Colonic mucosa (tissue), 4 donors: ENCODE measurements around the gene SYT14. TPM values are rescaled to one million over a fixed set of nuclear protein-coding genes. Genes with fewer than 3 reads are reported as not detected.

ENCODE experiments used
- DNase-seq: peaks from one replicate; pipeline ENCODE4 v3.0.0-alpha.2; 2020
- H3K27ac ChIP-seq: fragments of 200-600 bp; one replicate; pipeline ENCODE4 v1.8.0; 2021
- H3K27me3 ChIP-seq: fragments of 200-600 bp; one replicate; pipeline ENCODE4 v1.8.0; 2021
- H3K36me3 ChIP-seq: fragments of 200-600 bp; one replicate; pipeline ENCODE4 v1.8.0; 2021
- H3K4me1 ChIP-seq: fragments of 200-600 bp; one replicate; pipeline ENCODE4 v1.8.0; 2021; ENCODE audit warnings: mild to moderate bottlenecking
- H3K4me3 ChIP-seq: fragments of 200-600 bp; one replicate; pipeline ENCODE4 v1.8.0; 2021
- H3K9ac ChIP-seq, 2 donors: one replicate each; pipeline ENCODE4 v1.7.0; 2013; ENCODE audit warnings: control low read depth in 2 of 2, low read depth in 2 of 2, low read length in 2 of 2
- H3K9me3 ChIP-seq: fragments of 200-600 bp; one replicate; pipeline ENCODE4 v1.8.0; 2021
- CTCF ChIP-seq: fragments of 200-600 bp; IDR thresholded peaks from one replicate; pipeline ENCODE4 v1.8.0; 2022; ENCODE audit warnings: antibody characterized with exemption, mild to moderate bottlenecking
- intact Hi-C: fragments of 100-400 bp; cut with DNase I; formaldehyde crosslinking; loops from one replicate; pipeline ENCODE4 v1.14.1; 2022
- total RNA-seq, 2 donors: library from RNA; stranded (reverse); fragmentation: NEBNext Ultra II Directional in 1 of 2; extraction: Animal tissue kit (Norgen Biotek cat#: 25700) in 1 of 2; gene quantifications; one replicate each; pipeline ENCODE4 v1.2.1, GENCODE V29; 2021
- donor health status: healthy.
- donor health status: DM: no; HTN: no; CAD: no.
- donor health status: DM: no; HTN: no; CAD: no.

Gene SYT14
- total RNA-seq, 2 donors from 2014 or later, result 0.03 to 0.07 TPM

GRCh38 chr1:210057593-210057992 is 119.6 kb downstream of the SYT14 start:
- Histone ChIP-seq H3K9me3 (no peaks in the 10 kb centered on the region), H3K4me1 (no peaks in the 10 kb centered on the region), H3K9ac (no peak overlapping the region), H3K4me3 (no peak overlapping the region), H3K27ac (no peak overlapping the region), H3K36me3 (no peaks in the 10 kb centered on the region), H3K27me3 (no peaks in the 10 kb centered on the region)
- no peak for TF ChIP-seq CTCF
- no peak for DNase-seq
- intact Hi-C loops, result no loop called here

GRCh38 chr1:210061992-210062391 is 124.0 kb downstream of the SYT14 start:
- Histone ChIP-seq H3K36me3 (no peaks in the 10 kb centered on the region), H3K9me3 (no peaks in the 10 kb centered on the region), H3K4me3 (no peak overlapping the region), H3K27me3 (no peaks in the 10 kb centered on the region), H3K27ac (no peak overlapping the region), H3K9ac (no peak overlapping the region), H3K4me1 (no peaks in the 10 kb centered on the region)
- intact Hi-C loops, result no loop called here
- TF ChIP-seq CTCF, result no peak
- DNase-seq, result no peak

- no peak for DNase-seq
- no peaks in the 10 kb centered on the region for H3K27me3 ChIP-seq
- H3K4me1 ChIP-seq, result no peaks in the 10 kb centered on the region
- intact Hi-C loops, result no loop called here
- no peak for TF ChIP-seq CTCF
- H3K9ac ChIP-seq, result no peak overlapping the region
- H3K4me3 ChIP-seq, result no peak overlapping the region
- H3K36me3 ChIP-seq, result no peaks in the 10 kb centered on the region
- H3K27ac ChIP-seq, result no peak overlapping the region
- no peaks in the 10 kb centered on the region for H3K9me3 ChIP-seq
Measured at GRCh38 chr1:210070531-210070930, 132.5 kb downstream of the SYT14 start.

GRCh38 chr1:210072129-210072528 is 134.1 kb downstream of the SYT14 start:
- Histone ChIP-seq H3K27me3 (no peaks in the 10 kb centered on the region), H3K9ac (no peak overlapping the region), H3K9me3 (no peaks in the 10 kb centered on the region), H3K4me3 (no peak overlapping the region), H3K4me1 (no peaks in the 10 kb centered on the region), H3K27ac (no peak overlapping the region), H3K36me3 (no peaks in the 10 kb centered on the region)
- intact Hi-C loops, result no loop called here
- DNase-seq, result no peak
- TF ChIP-seq CTCF, result no peak

GRCh38 chr1:210072896-210073504 is 135.0 kb downstream of the SYT14 start:
- no peak for TF ChIP-seq CTCF
- intact Hi-C loops, result no loop called here

More at GRCh38 chr1:210072896-210073504, 135.0 kb downstream of the SYT14 start:
- Histone ChIP-seq H3K27ac (no peak overlapping the region), H3K27me3 (no peaks in the 10 kb centered on the region), H3K9ac (no peak overlapping the region), H3K9me3 (no peaks in the 10 kb centered on the region), H3K4me1 (no peaks in the 10 kb centered on the region), H3K36me3 (no peaks in the 10 kb centered on the region), H3K4me3 (no peak overlapping the region)
- no peak for DNase-seq
